ENCODE data around the gene GLIPR1.
"Not testable (repeated sequence)": the region's sequence is repeated elsewhere in the genome, so short reads cannot be mapped to it uniquely, and the experiment has no call there.

The GLIPR1 gene

GRCh38 chr12:75474116-75474515, 6.4 kb upstream of the GLIPR1 start:
- no peak for DNase-seq (ENCODE audit: low spot score)

DNA sequence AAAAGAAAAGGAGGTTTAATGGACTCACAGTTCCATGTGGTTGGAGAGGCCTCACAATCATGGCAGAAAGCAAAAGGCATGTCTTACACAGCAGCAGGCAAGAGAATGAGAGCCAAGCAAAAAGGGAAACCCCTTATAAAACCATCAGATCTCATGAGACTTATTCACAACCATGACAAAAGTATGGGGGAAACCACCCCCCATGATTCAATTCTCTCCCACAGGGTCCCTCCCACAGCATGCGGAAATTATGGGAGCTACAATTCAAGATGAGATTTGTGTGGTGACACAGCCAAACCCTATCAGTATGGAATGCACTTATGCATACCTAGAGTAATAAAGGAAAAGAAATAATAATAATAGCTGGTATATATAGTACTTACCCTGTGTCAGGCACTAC, 4.5 kb upstream of the GLIPR1 start:
- DNase-seq (ENCODE audit: low spot score): no peak

- no peak for DNase-seq (ENCODE audit: low spot score)
Observed at GRCh38 chr12:75477137-75477536, 3.4 kb upstream of the GLIPR1 start.

- peak; percentile 75 for DNase-seq (ENCODE audit: low spot score)
Observed at GRCh38 chr12:75478116-75478794, 2.3 kb upstream of the GLIPR1 start.

- no peak for DNase-seq (ENCODE audit: low spot score)
Observed at GRCh38 chr12:75479963-75480461, 543 bp upstream of the GLIPR1 start.

DNA sequence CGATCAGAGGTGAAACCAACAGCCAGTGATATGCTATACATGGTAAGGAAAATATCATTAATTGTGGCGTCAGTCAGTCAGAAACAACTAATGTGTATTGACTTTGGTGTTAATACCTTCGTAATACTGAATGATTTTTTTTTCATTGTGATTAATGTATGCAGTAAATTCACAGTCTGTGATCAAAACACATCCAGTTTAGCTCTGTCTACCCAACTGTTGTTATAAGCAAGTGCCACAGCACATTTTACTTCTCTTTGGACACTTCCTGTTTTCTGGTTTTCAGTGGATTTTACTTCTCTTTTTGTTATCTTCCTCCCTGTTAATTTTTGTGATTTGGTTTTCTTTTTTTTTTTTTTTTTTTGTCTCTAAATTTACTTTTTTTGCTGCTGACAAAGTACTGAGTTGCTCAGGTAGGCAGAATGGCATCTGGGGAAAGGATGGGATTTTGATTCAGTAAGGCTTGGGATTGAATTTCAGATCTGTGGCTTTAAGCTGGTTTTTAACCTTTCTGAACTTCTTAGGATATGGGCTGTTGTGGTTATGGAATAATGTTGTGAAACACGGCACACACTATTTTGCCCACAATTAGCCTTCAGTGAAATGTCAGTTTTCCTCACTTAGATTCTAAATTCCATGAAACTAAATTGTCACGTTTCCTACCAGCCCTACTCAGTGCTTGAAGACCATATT, 604 bp downstream of the GLIPR1 start:
- peak; percentile 60 for DNase-seq (ENCODE audit: low spot score)

- no peak for DNase-seq (ENCODE audit: low spot score)
Observed at GRCh38 chr12:75481774-75482173, 1.2 kb downstream of the GLIPR1 start.

GRCh38 chr12:75482646-75483045, 2.1 kb downstream of the GLIPR1 start:
- DNase-seq (ENCODE audit: low spot score): no peak

DNA sequence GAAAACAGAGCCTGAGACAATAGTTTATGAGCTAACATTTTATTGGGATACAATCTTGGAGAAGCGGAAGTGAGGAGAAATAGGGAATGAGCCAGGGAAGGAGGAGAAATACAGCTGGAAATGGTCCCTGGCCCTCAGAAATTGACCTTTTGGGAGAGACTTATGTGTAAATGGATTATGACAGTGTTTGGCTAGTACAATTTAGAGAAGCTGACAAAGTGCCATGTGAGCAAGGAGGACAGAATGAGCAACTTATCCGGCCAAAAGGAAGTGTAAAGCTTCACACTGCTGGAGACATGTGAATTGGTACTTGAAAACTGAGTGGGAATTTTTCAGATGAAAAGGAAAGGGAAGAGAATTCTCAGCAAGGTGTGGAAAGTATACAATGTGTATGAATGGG, 2.9 kb downstream of the GLIPR1 start:
- DNase-seq (ENCODE audit: low spot score): no peak

GRCh38 chr12:75484450-75484849, 3.9 kb downstream of the GLIPR1 start:
- not testable (repeated sequence) for DNase-seq (ENCODE audit: low spot score)

- no peak for DNase-seq (ENCODE audit: low spot score)
Observed at GRCh38 chr12:75487308-75487707, 6.8 kb downstream of the GLIPR1 start.

DNA sequence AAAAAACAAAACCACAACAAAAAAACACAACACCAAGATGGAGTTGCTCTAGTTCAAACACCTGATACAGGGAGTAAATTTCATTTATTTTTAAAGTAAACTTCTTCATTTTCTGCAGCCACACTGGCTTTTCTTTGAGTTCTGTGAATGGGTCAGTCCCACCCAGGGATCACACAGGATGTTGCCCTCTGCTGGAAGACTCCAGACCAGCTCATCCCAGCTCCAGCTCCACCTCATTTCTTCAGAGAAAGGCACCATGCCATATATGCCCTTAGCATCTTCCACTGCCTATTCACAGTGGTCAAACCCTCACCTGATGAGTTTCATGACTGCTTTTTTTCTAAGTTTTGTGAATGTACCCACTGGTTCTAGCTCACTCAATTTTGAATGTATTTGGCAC, 8.0 kb downstream of the GLIPR1 start:
- DNase-seq (ENCODE audit: low spot score): no peak

GRCh38 chr12:75489187-75489586, 8.6 kb downstream of the GLIPR1 start:
- DNase-seq (ENCODE audit: low spot score): no peak

GRCh38 chr12:75489613-75490210, 9.2 kb downstream of the GLIPR1 start:
- no peak for DNase-seq (ENCODE audit: low spot score)

- DNase-seq (ENCODE audit: low spot score): no peak
Observed at GRCh38 chr12:75491169-75491568, 10.6 kb downstream of the GLIPR1 start.

GRCh38 chr12:75503459-75503858, 22.9 kb downstream of the GLIPR1 start:
- no peak for DNase-seq (ENCODE audit: low spot score)

- DNase-seq (ENCODE audit: low spot score): no peak
Observed at GRCh38 chr12:75503866-75504265, 23.3 kb downstream of the GLIPR1 start.

GRCh38 chr12:75505706-75506312, 25.3 kb downstream of the GLIPR1 start:
- no peak for DNase-seq (ENCODE audit: low spot score)

GRCh38 chr12:75507086-75507485, 26.5 kb downstream of the GLIPR1 start:
- no peak for DNase-seq (ENCODE audit: low spot score)

GRCh38 chr12:75508159-75508558, 27.6 kb downstream of the GLIPR1 start:
- no peak for DNase-seq (ENCODE audit: low spot score)

- DNase-seq (ENCODE audit: low spot score): no peak
Observed at GRCh38 chr12:75509621-75510020, 29.1 kb downstream of the GLIPR1 start.

DNA sequence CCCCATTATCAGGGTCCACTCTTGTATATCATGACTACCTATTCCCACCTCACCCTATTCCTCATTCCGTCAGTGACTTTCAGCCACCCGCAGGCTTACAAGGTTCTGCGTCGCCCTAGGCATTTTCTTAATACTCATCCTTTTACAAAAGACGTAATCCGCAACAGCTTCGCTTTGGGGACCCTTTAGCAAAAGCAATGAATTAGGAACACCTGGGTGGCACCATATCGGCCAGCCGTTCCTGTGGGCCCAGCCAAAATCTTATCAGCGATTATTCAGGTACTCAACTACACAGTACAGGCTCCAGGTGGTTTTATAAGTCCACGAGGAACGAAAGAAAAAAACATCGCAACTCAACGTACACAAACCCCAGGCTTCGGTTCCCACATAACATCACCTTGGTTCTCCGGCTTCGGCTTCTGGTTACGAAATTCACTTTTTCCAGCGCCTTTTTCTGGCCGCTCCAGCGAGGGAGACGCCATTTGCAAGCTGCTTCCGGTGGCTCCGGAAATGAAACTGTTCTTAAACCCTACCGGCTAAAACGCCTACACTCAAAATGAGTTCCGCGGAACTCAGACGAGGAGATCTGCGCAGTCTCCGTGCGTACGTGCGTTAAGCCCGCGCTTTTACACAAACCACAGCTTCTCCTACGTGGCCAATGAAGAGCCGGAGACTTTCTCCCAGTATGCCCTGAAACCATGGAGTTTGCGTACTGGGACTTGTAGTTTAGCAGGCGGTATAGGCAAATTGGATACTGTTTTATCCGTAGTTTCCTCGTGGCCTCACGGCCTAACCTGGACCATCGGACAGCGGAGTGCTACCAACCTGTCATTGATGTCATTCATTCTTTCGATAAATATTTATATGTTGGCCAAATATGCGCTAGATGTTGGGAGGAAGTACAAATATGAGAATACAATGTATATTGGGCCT, 30.8 kb downstream of the GLIPR1 start, which contains the start of gene KRR1:
KRR1 (minus strand) TSS at position 494 of the 933 bp plus-strand sequence; CDS start at position 482, 12 bp downstream.
- peak; percentile 99 for DNase-seq (ENCODE audit: low spot score)

All from pons (tissue), 1 donor.